ENCODE measurements around the gene CDK15. TPM values are rescaled to one million over a fixed set of nuclear protein-coding genes. Genes with fewer than 3 reads are reported as not detected.

The CDK15 gene
- total and polyA plus RNA-seq, 10 donors, result 0.02 to 0.64 (median 0.16) TPM; not detected in 6

DNA sequence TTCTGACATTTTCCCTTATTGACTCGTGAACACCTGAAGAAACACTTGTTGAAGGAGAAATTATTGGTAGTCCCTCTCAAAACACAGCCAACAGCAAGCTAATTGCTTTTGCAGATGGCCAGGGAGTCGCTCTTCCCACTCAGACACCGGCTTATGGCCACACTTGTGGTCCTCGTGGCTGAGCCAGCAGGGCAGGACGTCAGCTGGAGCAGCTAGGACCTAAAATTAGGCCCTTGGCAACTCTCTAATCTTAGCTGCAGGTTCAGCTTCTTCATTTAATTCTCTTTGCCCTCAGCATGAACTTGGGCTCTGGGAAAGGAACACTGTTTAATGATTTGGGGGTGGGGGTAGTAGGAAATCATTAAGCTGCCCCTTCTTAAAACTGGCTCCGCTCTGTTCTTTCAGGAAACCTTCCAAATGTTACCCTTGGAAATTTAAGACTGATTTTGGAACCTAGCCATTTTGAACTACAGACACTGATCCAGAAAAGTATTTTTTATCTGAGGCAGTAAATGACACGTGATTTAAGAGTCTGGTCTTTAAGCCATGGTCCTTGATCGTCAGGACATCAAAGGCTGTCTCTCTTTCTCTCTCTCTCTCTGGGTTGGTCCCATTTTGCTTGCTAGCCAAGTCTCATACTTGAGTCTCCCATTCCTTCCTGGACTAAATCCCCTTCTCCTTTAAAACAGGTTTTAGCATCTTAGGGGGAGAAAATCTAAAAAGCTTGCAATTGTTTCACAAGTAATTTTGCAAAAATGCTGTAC is 77.5 kb downstream of the CDK15 start:
- Histone ChIP-seq H3K27ac (no peak overlapping the region), H3K27me3 (replicated peaks in 1 of 7) (peaks cover 0 to 71% (median 7%) of the 10 kb centered on the region in 7 donors), H3K4me3 (no peak overlapping the region), H3K9me3 (no peaks in the 10 kb centered on the region), H3K36me3 (no peaks in the 10 kb centered on the region), H3K4me1 (peaks cover 0 to 41% (median 19%) of the 10 kb centered on the region in 6 donors)
- no peak for DNase-seq
- TF ChIP-seq POLR2AphosphoS5 (IDR thresholded peaks at IDR 0.05) (no peak), POLR2A (IDR thresholded peaks at IDR 0.05) (no peak)
- TF ChIP-seq, protein P1, sequence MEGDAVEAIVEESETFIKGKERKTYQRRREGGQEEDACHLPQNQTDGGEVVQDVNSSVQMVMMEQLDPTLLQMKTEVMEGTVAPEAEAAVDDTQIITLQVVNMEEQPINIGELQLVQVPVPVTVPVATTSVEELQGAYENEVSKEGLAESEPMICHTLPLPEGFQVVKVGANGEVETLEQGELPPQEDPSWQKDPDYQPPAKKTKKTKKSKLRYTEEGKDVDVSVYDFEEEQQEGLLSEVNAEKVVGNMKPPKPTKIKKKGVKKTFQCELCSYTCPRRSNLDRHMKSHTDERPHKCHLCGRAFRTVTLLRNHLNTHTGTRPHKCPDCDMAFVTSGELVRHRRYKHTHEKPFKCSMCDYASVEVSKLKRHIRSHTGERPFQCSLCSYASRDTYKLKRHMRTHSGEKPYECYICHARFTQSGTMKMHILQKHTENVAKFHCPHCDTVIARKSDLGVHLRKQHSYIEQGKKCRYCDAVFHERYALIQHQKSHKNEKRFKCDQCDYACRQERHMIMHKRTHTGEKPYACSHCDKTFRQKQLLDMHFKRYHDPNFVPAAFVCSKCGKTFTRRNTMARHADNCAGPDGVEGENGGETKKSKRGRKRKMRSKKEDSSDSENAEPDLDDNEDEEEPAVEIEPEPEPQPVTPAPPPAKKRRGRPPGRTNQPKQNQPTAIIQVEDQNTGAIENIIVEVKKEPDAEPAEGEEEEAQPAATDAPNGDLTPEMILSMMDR (IDR thresholded peaks at IDR 0.05 in 8 of 11, conservative IDR thresholded peaks at IDR 0.05 in 3 of 11), result no peak
- 52 to 59% (median 57%) methylated on average over 8 of the region's 8 CpGs for WGBS, 5 donors
- intact Hi-C loops (cut with DNase I; ENCODE audit: low total_unique reads), result no loop called here

GRCh38 chr2:201886504-201886903 is 80.2 kb downstream of the CDK15 start:
- intact Hi-C loops (cut with DNase I; ENCODE audit: low total_unique reads), result no loop called here
- no peak for DNase-seq
- Histone ChIP-seq H3K27ac (no peak overlapping the region), H3K27me3 (replicated peaks in 1 of 7) (peaks cover 0 to 55% (median 7%) of the 10 kb centered on the region in 7 donors), H3K9me3 (no peaks in the 10 kb centered on the region), H3K4me1 (peaks cover 0 to 27% (median 11%) of the 10 kb centered on the region in 6 donors), H3K4me3 (no peak overlapping the region), H3K36me3 (no peaks in the 10 kb centered on the region)
- 83 to 92% (median 90%) methylated on average over 3 of the region's 3 CpGs for WGBS, 5 donors
- no peak for TF ChIP-seq POLR2A (IDR thresholded peaks at IDR 0.05)
- no peak for TF ChIP-seq POLR2AphosphoS5 (IDR thresholded peaks at IDR 0.05)
- TF ChIP-seq, protein P1 (IDR thresholded peaks at IDR 0.05 in 8 of 11, conservative IDR thresholded peaks at IDR 0.05 in 3 of 11), result no peak

DNA sequence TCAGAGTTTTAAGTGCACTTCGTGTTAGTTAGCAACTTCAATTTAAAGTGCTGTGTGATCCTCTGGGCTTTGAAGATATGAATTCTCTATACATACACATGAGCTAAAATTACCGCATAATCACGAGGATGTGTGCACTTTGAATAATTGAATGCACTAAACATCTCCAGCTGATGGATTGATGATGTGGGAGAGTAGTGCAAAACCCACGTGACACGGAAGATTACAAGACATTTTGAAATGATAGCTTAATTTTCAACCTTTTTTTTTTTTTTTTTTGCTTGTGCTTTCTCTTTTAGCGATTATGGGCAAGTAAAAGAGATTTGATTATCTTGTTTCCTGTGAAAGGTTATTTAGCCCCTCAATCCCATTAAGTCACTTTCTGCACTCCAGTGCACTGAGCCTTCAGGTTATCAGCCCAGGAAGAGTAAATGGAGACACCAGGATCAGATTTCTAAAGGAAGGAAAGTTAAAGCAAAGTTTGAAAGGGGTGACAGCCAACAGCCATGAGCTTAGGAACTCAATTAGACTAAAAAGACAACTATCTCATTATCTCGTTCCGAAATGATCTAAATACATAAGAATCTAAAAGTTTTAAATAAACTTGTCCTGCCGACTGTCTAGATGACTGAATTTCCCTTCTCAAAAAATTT is 81.6 kb downstream of the CDK15 start:
- intact Hi-C loops (cut with DNase I; ENCODE audit: low total_unique reads), result no loop called here
- Histone ChIP-seq H3K27me3 (replicated peaks in 1 of 7) (peaks cover 0 to 41% (median 7%) of the 10 kb centered on the region in 7 donors), H3K27ac (no peak overlapping the region), H3K36me3 (no peaks in the 10 kb centered on the region), H3K4me1 (peaks cover 0 to 14% (median under 1%) of the 10 kb centered on the region in 6 donors), H3K9me3 (no peaks in the 10 kb centered on the region), H3K4me3 (no peak overlapping the region)
- 48 to 66% (median 52%) methylated on average over 9 of the region's 9 CpGs for WGBS, 5 donors
- no peak for DNase-seq
- TF ChIP-seq POLR2A (IDR thresholded peaks at IDR 0.05) (no peak), POLR2AphosphoS5 (IDR thresholded peaks at IDR 0.05) (no peak)
- TF ChIP-seq, protein P1 (IDR thresholded peaks at IDR 0.05 in 8 of 11, conservative IDR thresholded peaks at IDR 0.05 in 3 of 11), result no peak

DNA sequence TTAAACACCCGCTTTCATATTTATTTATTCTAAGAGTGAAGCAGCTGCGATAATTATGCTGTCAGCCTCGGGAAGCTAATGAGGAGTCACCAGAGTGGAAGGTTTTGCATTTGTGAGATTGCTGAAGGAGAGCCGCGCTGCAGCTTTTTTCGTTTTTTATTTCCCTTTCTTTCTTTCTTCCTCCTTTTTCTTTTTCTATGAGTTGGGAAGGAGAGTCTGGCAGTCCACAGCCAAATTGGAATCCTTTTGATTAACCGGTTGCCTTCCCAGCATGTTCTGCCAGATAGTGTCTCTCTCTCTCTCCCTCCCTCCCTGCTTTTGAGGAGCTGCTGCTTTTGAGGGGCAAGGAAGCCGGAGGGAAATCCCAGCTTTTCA is 82.1 kb downstream of the CDK15 start:
- Histone ChIP-seq H3K36me3 (no peaks in the 10 kb centered on the region), H3K4me3 (no peak overlapping the region), H3K27ac (no peak overlapping the region), H3K4me1 (peaks cover 0 to 9% (median 0%) of the 10 kb centered on the region in 6 donors), H3K9me3 (no peaks in the 10 kb centered on the region), H3K27me3 (replicated peaks in 1 of 7) (peaks cover 0 to 36% (median 7%) of the 10 kb centered on the region in 7 donors)
- WGBS, 5 donors, result 34 to 76% (median 38%) methylated on average over 8 of the region's 8 CpGs
- no peak for DNase-seq
- TF ChIP-seq, protein P1 (IDR thresholded peaks at IDR 0.05 in 8 of 11, conservative IDR thresholded peaks at IDR 0.05 in 3 of 11), result no peak
- TF ChIP-seq POLR2A (IDR thresholded peaks at IDR 0.05) (no peak), POLR2AphosphoS5 (IDR thresholded peaks at IDR 0.05) (no peak)
- intact Hi-C loops (cut with DNase I; ENCODE audit: low total_unique reads), result no loop called here
